HG02571 (cell line): ENCODE data around the gene PPFIBP2.
A peak's percentile ranks its signal among the peaks of the same experiment; 100 is the strongest.

Source experiments
- ATAC-seq: cut with Tn5 transposase; IDR thresholded peaks from one replicate; pipeline ENCODE4 v1.9.1; 2021; ENCODE audit warnings: mild to moderate bottlenecking, moderate library complexity; ENCODE audit not compliant: unreplicated experiment

The PPFIBP2 gene

DNA sequence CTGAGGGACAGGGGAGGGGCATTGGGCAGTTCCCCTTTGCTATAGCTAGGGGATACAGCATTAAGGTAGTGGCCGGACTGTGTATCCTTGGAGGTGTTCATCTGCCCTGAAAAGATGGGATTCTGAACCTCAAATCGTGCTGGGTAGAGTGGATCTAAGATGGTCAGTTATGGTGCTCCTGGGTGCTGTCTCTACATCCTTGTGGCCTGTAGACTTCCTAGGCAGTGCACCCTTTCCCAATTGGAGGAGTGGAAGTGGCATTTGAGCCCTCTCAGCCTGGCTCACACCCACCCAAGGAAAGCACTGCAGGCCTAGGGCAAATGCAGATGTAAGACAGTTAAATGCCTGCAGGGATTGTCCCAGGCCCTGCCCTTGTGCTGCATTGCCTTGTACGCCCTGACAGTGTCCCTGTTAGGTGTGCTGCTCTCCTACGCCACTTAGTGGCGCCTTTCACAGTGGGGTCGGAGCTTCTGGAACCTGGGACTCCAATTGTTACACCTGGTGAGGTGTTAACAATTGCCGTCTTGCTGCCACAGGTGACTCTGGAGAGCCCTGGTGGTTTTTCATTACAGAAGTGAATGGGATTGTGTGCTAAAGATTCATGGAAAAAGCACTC is 35.0 kb downstream of the PPFIBP2 start:
- ATAC-seq = peak; percentile 70

GRCh38 chr11:7549681-7550080 is 35.9 kb downstream of the PPFIBP2 start:
- no peak for ATAC-seq

GRCh38 chr11:7551571-7551970 is 37.8 kb downstream of the PPFIBP2 start:
- ATAC-seq = no peak

DNA sequence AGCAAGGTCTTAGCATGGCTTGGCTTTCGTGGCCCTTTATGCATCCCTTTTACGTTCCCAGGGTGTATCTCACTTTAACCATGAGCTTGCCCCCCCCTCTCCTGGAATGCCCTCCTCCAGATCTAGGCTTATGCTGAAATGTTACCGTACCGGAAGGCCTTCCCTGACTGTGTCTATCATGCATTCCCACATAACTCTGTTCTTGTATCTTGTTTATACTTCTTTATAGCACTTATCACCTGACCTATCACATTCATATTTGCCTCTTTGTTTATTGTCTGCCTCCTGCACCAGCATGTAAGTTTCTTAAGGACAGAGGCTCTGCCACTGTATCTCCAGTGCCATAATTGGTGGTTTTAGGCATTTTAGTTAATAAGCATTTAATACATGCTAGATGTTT is 38.9 kb downstream of the PPFIBP2 start:
- no peak for ATAC-seq

DNA sequence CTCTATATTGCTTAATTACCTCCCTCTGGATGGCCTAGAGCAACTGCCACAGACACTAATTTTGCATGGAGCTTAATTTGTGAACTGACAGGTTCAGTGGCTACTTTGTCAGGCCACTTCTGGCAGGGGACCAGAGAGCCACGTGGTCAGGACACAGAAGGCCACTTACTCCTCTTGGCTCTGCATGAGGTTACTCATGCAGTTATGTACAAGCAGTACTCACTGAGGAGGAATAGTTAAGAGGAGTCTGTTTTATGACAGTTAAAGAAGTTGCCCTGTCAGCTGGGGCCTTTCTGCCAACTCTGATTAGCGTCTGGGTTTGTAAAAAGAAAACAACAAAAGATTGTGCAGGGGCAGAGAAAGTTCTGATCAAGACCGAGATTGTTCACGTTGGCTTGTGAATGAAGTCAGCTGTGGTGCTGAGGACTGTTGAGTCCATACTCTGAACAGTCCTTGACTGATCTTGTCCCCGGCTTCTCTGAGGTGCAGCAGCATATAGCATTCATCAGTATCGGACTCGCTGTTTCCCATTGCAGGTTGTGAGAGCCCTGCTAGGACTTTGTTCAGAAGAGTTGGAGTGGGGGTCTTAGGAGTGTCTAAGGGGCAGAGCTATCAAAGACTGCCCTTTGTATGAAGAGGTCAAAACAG is 41.4 kb downstream of the PPFIBP2 start:
- ATAC-seq = no peak

DNA sequence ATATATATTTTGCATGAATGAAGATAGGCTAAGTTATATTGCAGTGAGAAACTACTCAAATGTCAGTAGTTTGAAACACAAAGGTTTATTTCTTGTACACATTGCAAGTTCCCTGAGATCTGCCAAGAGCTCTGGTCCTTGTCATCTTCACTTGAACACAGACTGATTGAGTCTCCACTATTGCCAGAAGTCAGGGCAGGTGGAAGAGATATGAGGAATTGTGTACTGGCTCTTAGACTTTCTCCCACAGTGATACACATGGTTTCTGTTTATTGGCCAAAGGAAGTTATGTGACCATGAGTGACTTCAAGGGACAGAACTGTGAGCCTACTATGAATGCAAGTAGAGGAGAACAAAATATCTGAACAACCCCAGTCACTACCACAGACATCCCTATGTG is 44.2 kb downstream of the PPFIBP2 start:
- ATAC-seq = no peak

GRCh38 chr11:7559398-7560283 is 45.8 kb downstream of the PPFIBP2 start:
- ATAC-seq = no peak

GRCh38 chr11:7561562-7561961 is 47.8 kb downstream of the PPFIBP2 start:
- ATAC-seq = no peak

DNA sequence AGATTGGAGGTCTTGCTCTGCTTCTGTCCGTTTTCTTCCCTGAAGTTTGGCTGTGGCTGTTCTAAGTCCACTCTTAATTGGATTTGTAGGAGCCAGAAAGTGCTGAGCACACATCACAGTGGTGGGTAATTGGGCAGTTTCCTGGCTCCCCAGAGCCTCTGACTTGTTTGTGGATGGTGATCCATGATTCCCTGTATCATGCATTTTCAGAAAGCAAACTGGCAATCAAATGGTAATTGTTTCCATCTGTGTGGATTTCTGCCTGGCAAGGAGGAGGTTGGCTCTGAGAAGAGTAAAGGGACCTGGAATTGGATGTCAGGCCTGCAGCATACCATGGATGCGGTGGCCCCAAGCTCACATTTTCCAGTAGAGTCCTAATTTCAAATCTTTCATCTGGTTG is 49.5 kb downstream of the PPFIBP2 start:
- ATAC-seq = no peak

DNA sequence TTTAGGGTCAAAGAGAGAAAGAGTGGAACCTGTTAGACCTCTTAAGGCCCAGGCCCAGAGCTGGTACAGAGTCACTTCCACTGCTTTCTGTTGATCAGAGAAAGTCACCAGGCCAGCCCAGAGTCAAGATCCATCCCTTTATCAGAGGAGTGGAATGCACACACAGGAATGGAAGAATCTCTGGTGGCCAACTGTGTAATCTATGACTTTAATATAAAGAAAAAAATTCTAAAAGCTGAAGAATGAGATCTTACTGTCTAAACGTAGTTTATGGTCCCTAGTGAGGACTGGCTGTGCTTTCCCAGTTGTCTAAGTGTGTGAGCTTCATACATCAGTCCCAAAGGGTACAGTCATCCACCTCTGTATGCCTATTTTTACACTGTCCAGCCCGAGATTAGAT is 51.0 kb downstream of the PPFIBP2 start:
- ATAC-seq = no peak

GRCh38 chr11:7567311-7567710 is 53.5 kb downstream of the PPFIBP2 start:
- ATAC-seq = no peak

GRCh38 chr11:7569044-7569443 is 55.2 kb downstream of the PPFIBP2 start:
- ATAC-seq = no peak

DNA sequence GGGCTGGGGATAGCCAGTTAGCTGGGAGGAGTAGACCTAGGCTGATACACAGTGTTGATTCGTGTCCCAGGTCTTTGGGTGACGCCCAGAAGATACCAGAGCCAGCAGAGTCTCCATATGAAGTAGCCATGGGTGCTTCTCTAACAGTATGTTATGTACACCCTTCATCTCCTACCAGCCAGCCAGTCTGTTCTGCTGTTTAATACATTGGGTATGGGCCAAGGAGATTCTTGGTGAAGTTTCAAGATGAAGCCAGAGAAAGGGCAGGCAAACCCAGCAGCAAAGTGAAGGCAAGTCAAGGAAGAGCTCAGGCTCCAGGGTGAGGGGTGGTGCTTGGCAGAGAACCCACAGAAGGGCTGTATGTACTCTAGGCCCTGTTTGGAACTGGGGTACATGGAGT is 56.4 kb downstream of the PPFIBP2 start:
- ATAC-seq = no peak

DNA sequence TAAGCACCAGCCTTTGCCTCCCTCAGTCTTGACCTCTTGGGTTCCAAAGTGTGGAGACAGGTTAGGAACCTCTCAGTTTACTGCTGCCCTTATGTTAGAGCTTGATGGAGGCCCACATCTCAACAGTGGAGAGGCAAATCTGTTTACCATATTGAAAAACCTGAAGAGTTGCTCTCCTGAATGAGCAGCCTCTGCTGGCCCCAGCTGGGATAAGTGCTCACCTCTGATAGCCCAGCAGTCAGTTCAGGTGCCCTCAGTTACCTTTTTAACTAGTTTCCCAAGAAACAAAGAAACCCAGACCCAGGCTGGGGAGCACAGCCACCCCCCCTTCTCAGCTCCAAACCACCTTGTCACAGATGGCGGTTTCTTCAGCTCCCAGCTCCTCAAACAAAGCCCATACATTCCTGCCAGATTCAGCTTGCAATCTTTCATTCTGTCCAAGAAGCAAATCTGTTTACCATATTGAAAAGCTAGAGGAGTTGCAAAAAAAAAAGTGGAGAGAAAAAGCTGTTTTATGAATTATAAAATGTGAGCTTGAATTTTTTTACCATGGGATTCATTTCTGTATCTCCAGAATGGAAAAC is 57.2 kb downstream of the PPFIBP2 start:
- no peak for ATAC-seq

DNA sequence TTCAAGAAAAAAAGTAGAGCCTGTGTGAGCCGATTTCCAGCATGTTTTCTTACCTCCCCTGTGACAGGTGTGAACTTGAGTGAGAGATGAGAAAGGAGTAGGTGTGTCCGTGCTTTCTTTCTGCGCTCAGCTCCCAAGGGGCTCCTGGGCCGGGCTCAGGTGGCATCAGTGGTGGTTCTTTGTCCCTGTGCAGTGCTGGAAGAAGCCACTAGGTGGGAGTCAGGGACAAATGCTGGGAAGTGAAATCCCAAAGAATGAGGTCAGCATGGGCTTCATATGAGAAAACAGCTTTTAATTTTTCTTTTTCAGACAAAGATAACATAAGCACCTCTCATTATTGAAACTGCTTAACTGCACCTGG is 57.8 kb downstream of the PPFIBP2 start:
- ATAC-seq = no peak

DNA sequence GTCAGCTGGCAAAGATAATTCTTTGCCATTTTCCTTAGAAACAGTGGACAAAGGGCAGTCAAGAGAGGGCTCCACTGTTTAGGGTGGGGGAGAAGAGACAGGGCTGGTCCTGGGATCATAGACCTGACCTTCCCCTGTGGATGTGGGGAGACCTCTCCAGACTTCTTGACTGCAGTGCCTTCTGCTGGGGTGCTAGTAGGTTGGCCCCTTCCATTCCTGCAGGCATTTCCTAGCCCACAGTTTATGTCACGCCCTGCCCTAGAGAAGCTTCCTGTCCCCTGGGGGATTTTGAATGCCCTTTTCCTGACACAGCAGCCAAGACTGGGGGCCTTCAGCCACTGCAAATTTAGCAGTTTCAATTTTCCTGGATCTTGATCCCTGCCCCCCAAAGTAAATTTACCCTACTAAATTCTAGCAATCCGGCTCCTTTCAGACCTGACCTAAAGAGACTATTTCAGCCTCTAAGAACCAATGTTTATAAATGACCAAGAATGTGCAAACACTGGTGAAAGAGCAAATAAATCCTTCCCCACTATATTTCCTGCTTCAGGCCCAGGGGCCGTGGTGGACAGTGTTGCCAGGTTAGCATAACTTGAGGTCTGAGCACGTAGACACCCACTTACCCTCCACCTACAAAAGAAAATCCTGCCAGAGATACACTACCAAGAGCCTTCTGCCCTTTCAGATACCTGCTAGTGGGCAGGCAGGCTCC is 58.4 kb downstream of the PPFIBP2 start:
- ATAC-seq = no peak

DNA sequence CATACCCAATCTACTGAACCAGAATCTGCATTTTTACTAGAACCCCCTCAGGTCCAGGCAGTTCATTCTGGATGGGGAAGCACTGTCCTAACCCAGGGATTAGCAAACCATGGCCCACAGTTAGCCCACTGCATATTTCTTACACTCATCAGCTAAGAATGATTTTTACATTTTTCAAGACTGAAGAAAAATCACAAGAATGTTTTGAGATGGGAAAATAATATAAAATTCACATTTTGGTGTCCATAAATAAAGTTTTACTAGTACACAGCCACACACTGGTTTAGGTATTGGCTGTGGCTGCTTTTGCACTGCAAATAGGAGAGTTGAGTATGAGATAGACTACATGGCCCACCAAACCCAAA is 59.4 kb downstream of the PPFIBP2 start:
- no peak for ATAC-seq

- no peak for ATAC-seq
Observed at GRCh38 chr11:7573558-7574296, 59.9 kb downstream of the PPFIBP2 start.

GRCh38 chr11:7574491-7575130 is 60.8 kb downstream of the PPFIBP2 start:
- ATAC-seq = no peak
